Head of caudate nucleus (tissue), 42 donors: ENCODE data around the gene SEC24D.
"Not testable (repeated sequence)": the region's sequence is repeated elsewhere in the genome, so short reads cannot be mapped to it uniquely, and the experiment has no call there.

Experiments used
- DNase-seq, 42 donors: peaks; one replicate each; pipeline versions ENCODE4 v3.0.0 to v3.0.0-alpha.2; 2020 to 2021; ENCODE audit warnings: mixed read lengths in 7 of 42
- intact Hi-C: fragments of 100-400 bp; cut with DNase I; formaldehyde crosslinking; loops from one replicate; pipeline ENCODE4 v1.15.0; 2022

SEC24D gene

GRCh38 chr4:118816538-118817177 is 19.3 kb downstream of the SEC24D start:
- DNase-seq, result no peak
- intact Hi-C loops, result no loop called here

DNA sequence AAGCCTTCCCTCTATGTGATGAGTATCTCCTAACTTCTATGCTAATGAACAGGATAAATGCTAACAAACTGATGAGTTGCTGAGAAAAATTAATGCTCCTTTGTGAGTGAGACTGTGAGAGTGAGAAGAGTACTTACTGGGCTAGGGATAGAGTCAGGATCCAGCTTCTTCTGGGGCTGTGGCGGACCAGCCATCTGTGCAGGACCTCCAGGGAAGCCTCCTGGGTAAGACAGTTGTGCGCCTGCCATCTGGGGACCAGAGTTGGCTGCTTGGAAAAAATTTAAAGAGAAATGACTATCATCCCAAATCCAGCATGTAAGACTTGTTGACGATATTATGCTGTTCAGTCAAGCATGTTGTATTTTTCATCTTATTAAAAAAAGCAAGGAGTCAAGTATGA is 21.0 kb downstream of the SEC24D start:
- no peak for DNase-seq
- intact Hi-C loops, result no loop called here

GRCh38 chr4:118814058-118814457 is 21.9 kb downstream of the SEC24D start:
- intact Hi-C loops, result no loop called here
- no peak for DNase-seq

DNA sequence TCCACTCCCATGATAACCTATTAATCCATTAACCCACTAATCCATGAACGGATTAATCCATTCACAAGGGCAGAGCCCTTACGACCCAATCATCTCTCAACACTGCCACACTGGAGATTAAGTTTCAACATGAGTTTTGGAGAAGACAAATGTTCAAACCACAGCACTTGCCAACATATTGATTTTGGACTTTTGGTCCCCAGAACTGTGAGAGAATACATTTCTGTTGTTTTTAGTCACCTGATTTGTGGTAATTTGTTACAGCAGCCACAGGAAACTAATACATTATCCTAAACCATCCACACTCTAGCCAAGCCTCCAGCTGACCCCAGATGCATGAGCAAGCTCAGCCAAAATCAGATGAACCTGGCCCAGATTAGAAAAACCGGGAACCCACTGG is 22.4 kb downstream of the SEC24D start:
- no peak for DNase-seq
- intact Hi-C loops, result no loop called here

GRCh38 chr4:118811832-118812231 is 24.1 kb downstream of the SEC24D start:
- intact Hi-C loops, result no loop called here
- DNase-seq, result no peak

DNA sequence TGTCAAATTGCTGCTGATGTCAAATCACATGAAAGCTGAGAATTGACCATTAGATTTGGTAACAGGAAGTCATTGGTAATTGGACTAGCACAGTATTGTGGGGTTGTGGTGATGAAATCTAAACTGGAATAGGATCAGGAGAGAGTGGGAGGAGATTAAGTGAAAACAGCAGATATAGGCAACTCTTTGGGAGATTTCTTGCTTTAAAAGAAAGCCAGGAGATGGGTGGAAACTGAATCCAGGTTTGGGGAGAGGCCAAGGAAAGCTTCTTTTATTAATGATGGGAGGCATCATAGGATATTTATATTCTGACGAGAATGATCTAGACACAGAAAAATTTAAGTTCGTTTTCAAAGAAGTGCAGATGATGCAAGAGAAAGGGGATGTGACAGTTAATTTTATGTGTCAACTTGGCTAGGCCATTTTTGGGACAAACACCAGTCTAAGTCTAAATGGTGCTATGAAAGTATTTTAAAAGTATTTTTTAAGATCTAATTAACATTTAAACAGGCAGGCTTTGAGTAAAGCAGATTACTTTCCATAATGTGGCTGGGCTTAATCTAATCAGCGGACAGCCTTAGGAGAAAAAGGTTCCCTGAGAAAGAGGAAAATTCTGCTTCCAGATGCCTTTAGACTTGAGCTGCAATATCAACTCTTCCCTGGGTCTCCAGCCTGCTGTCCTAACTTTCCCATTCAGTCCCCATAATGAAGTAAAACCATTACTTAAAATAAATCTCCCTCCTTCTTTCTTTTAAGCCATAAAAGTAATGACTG is 24.7 kb downstream of the SEC24D start:
- intact Hi-C loops, result no loop called here
- DNase-seq, result no peak

GRCh38 chr4:118807659-118808058 is 28.3 kb downstream of the SEC24D start:
- no peak for DNase-seq
- intact Hi-C loops, result no loop called here

GRCh38 chr4:118803253-118803652 is 32.7 kb downstream of the SEC24D start:
- no peak for DNase-seq
- intact Hi-C loops, result no loop called here

DNA sequence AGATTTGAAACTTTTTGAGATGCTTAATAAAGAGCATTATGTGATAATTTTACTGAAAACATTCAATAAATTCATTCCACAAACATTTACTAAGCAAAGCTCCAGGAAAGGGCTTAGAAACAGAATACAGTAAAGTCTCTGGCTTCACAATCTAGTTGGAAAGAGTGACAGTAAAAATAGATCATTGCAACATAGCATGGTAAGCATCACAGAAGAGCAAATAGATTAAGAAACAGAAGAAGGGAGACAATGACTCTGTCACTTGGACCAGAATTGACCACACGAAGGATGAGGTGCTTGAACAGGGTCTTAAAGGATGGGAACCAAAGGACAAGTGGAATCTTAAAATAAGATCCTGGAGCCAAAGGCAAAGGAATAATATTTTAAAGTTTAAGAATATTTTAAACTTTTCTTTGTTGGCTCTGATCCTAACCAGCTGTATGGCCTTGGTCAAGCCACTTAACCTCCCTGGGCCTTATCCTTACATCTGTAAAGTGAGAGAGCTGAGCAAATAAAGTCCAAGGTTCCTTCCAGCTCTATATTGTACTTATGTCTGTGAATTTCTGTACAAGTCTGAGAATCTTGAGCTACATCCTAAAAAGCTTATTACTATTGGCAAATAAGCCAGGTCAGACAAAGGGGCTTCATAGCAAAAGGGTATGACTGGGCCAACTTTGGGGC is 33.9 kb downstream of the SEC24D start:
- no peak for DNase-seq
- intact Hi-C loops, result no loop called here

GRCh38 chr4:118799231-118799942 is 36.5 kb downstream of the SEC24D start:
- intact Hi-C loops, result no loop called here
- DNase-seq, result no peak

GRCh38 chr4:118798658-118799057 is 37.3 kb downstream of the SEC24D start:
- intact Hi-C loops, result no loop called here
- DNase-seq, result no peak

- DNase-seq, result no peak
- intact Hi-C loops, result no loop called here
Observed at GRCh38 chr4:118797558-118798142, 38.3 kb downstream of the SEC24D start.

GRCh38 chr4:118791690-118792446 is 44.1 kb downstream of the SEC24D start:
- DNase-seq, intact Hi-C loops: not testable (repeated sequence)

DNA sequence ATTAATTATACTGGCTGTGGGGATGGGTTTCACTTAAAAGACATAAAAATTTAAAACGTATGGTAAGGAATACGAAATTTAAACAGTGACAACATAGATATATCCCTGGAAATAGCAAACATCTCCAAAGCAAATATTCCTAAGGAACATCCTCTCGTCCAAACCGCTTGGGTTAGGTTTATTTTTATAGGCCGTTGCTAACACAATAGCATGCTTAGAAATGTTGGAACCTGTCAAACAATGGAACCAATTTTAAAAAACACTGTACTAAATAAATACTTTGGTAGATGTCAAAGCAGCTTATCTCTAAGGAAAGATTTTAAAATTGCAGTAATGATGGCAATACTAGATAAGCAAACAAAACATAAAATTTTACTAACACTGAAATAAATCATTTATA is 45.4 kb downstream of the SEC24D start:
- intact Hi-C loops, result no loop called here
- no peak for DNase-seq

- no peak for DNase-seq
- intact Hi-C loops, result no loop called here
Observed at GRCh38 chr4:118788911-118789310, 47.0 kb downstream of the SEC24D start.

DNA sequence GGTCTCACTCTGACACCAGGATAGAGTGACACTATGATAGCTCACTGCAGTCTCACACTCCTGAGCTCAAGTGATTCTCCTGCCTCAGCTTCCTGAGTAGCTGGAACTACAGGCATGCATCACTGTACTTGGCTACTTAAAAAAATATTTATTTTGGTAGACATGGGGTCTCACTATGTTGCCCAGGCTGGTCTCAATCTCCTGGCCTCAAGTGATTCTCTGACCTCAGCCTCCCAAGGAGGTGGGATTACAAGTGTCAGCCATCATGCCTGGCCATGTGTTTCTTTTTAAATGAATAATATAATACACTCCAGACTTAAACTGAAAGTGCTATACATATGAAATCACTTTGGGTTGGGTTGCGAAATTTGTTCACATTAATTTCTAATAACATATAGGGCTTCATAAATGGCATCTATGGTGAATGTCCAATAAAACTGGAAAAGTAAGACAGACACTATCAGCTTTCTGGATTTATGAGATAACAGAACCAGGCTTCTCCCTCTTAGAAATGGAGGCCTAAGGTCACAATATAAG is 48.0 kb downstream of the SEC24D start:
- intact Hi-C loops, result no loop called here
- no peak for DNase-seq

DNA sequence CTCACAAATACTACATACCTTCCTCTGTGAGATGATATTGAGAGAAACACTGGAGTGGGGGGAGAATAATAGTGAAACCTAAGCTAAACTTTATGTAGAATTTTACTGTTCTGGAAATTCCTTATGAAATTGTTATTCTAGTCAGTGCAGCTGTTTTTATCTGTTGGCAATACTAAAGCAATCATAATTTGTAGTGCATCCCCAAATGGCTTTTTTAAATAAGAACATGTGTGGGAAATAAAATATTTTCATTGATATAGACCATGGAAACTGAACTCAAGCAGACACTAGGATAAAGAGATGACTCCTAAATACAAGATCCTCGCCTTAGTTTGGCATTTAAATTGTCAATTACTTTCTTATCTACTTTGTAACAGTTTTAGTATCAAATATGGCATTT is 51.1 kb downstream of the SEC24D start:
- DNase-seq, result no peak
- intact Hi-C loops, result no loop called here

- DNase-seq, result no peak
- intact Hi-C loops, result no loop called here
Observed at GRCh38 chr4:118783887-118784286, 52.0 kb downstream of the SEC24D start.
